Parathyroid adenoma (tissue), 2 donors: Measurements from ENCODE around the gene NTN3.

Experiments
- H2AFZ ChIP-seq: fragments of 300-600 bp; sonication (generic); one replicate; pipeline ENCODE4 v1.7.0; 2017; ENCODE audit warnings: antibody characterized with exemption, mild to moderate bottlenecking
- H3K27ac ChIP-seq: fragments of 300-600 bp; sonication (generic); one replicate; pipeline ENCODE4 v1.7.0; 2017
- H3K27me3 ChIP-seq: fragments of 300-600 bp; sonication (generic); one replicate; pipeline ENCODE4 v1.7.0; 2017; ENCODE audit warnings: low read length; ENCODE audit not compliant: control insufficient read depth, insufficient read depth
- H3K36me3 ChIP-seq: fragments of 300-600 bp; sonication (generic); one replicate; pipeline ENCODE4 v1.7.0; 2017; ENCODE audit warnings: low read length; ENCODE audit not compliant: control insufficient read depth, insufficient read depth
- H3K4me1 ChIP-seq: fragments of 300-600 bp; sonication (generic); one replicate; pipeline ENCODE4 v1.7.0; 2017; ENCODE audit warnings: control low read depth
- H3K4me2 ChIP-seq: fragments of 300-600 bp; sonication (generic); one replicate; pipeline ENCODE4 v1.7.0; 2017; ENCODE audit warnings: low read length
- H3K4me3 ChIP-seq: fragments of 300-600 bp; sonication (generic); one replicate; pipeline ENCODE4 v1.7.0; 2017; ENCODE audit warnings: low read depth, low read length
- H3K79me2 ChIP-seq: fragments of 300-600 bp; sonication (generic); one replicate; pipeline ENCODE4 v1.7.0; 2017; ENCODE audit warnings: control low read depth
- H3K9ac ChIP-seq: fragments of 300-600 bp; sonication (generic); one replicate; pipeline ENCODE4 v1.7.0; 2017; ENCODE audit warnings: mild to moderate bottlenecking
- H3K9me3 ChIP-seq: fragments of 300-600 bp; sonication (generic); one replicate; pipeline ENCODE4 v1.7.0; 2017; ENCODE audit warnings: low read length; ENCODE audit not compliant: control insufficient read depth
- TF ChIP-seq, protein P1 (sequence below): fragments of 300-600 bp; sonication (generic); IDR thresholded peaks from one replicate; pipeline ENCODE4 v1.7.0; 2017; ENCODE audit warnings: antibody characterized with exemption, mild to moderate bottlenecking
- donor health status: primary hyperparathyroidism.

NTN3 gene

DNA sequence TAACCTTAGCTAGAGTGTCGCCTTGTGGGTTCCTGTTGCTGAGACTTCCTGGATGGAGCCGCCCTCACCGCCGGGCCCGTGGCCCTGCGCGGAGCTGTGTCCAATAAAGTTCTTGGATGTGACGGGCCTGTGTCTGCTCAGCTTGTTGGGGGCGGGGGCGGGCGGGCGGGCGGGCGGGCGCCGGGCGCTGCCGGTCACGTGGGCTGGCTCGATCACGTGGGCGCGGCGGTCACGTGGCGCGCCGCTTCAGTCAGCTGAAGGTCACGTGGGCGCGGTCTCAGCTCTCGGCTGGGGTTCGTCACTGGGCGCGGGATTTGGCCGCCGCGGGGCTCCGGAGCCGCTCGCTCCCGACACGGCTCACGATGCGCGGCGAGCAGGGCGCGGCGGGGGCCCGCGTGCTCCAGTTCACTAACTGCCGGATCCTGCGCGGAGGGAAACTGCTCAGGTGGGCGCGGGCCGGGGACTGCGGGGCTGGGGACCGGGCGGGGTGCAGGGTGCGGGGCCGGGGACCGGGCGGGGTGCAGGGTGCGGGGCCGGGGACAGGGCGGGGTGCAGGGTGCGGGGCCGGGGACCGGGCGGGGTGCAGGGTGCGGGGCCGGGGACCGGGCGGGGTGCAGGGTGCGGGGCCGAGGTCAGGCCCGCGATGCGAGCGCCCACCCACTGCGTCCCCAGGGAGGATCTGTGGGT is 49.1 kb downstream of the NTN3 start, which contains the start of gene AMDHD2:
Gene AMDHD2, plus strand, starts transcription at position 275 of the 687 bp plus-strand sequence. Its CDS starts 88 bp downstream, at position 363.
- Histone ChIP-seq H2AFZ (peak within 1 kb of the TSS; percentile 61), H3K27me3 (no peaks in the 10 kb centered on the region), H3K4me3 (peak within 1 kb of the TSS; percentile 50), H3K9ac (no peak within 1 kb of the TSS), H3K9me3 (no peaks in the 10 kb centered on the region), H3K79me2 (peaks cover 42% of the 10 kb centered on the region), H3K4me1 (peaks cover 37% of the 10 kb centered on the region), H3K36me3 (no peaks in the 10 kb centered on the region), H3K4me2 (peak within 1 kb of the TSS; percentile 61), H3K27ac (peak within 1 kb of the TSS; percentile 47)
- TF ChIP-seq, protein P1, sequence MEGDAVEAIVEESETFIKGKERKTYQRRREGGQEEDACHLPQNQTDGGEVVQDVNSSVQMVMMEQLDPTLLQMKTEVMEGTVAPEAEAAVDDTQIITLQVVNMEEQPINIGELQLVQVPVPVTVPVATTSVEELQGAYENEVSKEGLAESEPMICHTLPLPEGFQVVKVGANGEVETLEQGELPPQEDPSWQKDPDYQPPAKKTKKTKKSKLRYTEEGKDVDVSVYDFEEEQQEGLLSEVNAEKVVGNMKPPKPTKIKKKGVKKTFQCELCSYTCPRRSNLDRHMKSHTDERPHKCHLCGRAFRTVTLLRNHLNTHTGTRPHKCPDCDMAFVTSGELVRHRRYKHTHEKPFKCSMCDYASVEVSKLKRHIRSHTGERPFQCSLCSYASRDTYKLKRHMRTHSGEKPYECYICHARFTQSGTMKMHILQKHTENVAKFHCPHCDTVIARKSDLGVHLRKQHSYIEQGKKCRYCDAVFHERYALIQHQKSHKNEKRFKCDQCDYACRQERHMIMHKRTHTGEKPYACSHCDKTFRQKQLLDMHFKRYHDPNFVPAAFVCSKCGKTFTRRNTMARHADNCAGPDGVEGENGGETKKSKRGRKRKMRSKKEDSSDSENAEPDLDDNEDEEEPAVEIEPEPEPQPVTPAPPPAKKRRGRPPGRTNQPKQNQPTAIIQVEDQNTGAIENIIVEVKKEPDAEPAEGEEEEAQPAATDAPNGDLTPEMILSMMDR: no peak

DNA sequence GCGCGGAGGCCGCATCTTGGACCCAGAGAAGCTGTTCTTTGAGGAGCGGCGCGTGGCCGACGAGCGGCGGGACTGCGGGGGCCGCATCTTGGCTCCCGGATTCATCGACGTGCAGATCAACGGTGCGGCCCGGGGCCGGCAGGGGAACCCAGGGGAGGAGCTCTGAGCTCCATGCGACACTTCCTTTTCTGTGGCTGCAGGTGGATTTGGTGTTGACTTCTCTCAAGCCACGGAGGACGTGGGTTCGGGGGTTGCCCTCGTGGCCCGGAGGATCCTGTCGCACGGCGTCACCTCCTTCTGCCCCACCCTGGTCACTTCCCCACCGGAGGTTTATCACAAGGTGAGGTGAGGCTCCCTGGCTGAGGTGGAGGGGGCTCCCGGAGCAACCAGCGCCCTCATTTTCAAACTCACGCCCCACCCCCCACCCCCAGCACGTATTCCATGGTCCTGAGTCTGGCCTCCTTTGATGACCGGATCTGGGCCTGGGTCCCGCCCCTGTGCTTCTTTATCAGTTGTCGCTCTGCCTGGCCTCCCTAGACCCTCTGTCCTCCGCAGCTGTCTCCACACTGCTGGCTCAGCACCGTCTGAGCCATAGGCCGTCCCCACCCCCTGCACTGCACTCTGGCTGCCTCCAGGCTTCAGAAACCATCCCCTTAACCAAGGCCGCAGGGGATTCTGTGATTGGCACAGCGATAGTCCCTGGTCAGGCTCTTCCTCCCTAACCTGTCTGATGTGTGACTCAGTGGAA is 49.9 kb downstream of the NTN3 start:
- no peak overlapping the region for H3K4me3 ChIP-seq
- peaks cover 37% of the 10 kb centered on the region for H3K79me2 ChIP-seq
- H3K4me1 ChIP-seq: peaks cover 30% of the 10 kb centered on the region
- H3K9me3 ChIP-seq: no peaks in the 10 kb centered on the region
- H3K4me2 ChIP-seq: peak overlapping the region; percentile 47
- H3K36me3 ChIP-seq: no peaks in the 10 kb centered on the region
- H3K27me3 ChIP-seq: no peaks in the 10 kb centered on the region
- no peak overlapping the region for H3K9ac ChIP-seq
- H3K27ac ChIP-seq: no peak overlapping the region
- no peak overlapping the region for H2AFZ ChIP-seq
- TF ChIP-seq, protein P1: no peak
